Right ventricle myocardium inferior (tissue), 1 donor: ENCODE data around the gene RSPH9. TPM values are rescaled to one million over a fixed set of nuclear protein-coding genes. Genes with fewer than 3 reads are reported as not detected.
"Not testable (repeated sequence)": the region's sequence is repeated elsewhere in the genome, so short reads cannot be mapped to it uniquely, and the experiment has no call there.

Experiments used
- ATAC-seq: fragments of 200-7000 bp; cut with Tn5 transposase; one replicate; pipeline ENCODE4 v1.9.1; 2020; ENCODE audit warnings: mild to moderate bottlenecking, moderate library complexity
- DNase-seq: peaks from one replicate; pipeline ENCODE4 v3.0.0; 2021; ENCODE audit errors: missing footprints
- intact Hi-C: fragments of 100-400 bp; cut with DNase I; formaldehyde crosslinking; loops from one replicate; pipeline ENCODE4 v1.11.0; 2022
- total RNA-seq: library from RNA; stranded (reverse); fragmentation: NEBNext Ultra II Directional; extraction: Animal tissue kit (Norgen Biotek cat#: 25700); gene quantifications from one replicate; pipeline ENCODE4 v1.2.1, GENCODE V29; 2021
- donor health status: DM: no; HTN: yes; CAD: no; lungs with severe emphysema.

The RSPH9 gene
- total RNA-seq, 1 donor from 2014 or later, result 0.11 TPM

GRCh38 chr6:43662948-43663347 lies 18.1 kb downstream of the RSPH9 start:
- intact Hi-C loops, ATAC-seq, DNase-seq: not testable (repeated sequence)

- ATAC-seq (no peak), DNase-seq (no peak)
- intact Hi-C loops, result no loop called here
Measured at GRCh38 chr6:43665376-43665775, 20.5 kb downstream of the RSPH9 start.

DNA sequence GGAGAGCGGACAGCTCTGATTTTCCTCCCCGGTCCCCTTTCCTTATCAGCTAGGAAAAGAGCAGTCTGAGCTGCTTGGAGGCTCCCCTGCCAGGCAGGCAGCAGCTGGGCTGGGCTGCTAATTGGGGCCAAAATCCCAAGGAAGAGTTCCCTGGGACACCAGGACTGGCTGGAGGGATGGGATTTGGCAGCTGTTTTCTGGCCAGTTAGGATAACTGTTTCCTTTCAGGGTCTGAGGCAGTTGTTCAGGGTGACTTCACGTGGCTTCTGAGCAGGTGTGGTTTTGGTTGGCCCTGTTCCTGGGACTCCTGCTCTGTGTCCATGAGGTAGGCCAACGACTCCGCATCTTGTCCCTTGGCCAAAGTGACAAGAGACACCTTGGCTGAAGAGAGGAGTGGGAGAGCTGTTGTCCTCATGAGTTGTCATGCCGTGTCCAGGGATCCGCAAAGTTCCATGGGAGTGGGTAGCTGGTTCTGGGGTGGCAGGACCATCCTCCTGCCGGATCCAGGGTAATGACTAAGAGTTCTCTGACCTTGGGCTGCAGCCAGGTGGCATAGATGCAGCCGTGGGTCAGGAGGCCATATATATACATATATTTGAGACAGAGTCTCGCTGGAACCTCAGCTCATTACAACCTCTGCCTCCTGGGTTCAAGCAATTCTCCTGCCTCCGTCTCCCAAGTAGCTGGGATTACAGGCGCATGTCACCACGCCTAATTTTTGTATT lies 21.5 kb downstream of the RSPH9 start:
- intact Hi-C loops, result loop anchor here (2.0 kb wide), 1 partner anchor 104 kb away; the partner anchor contains the start of gene VEGFA
- DNase-seq (no peak), ATAC-seq (no peak)

DNA sequence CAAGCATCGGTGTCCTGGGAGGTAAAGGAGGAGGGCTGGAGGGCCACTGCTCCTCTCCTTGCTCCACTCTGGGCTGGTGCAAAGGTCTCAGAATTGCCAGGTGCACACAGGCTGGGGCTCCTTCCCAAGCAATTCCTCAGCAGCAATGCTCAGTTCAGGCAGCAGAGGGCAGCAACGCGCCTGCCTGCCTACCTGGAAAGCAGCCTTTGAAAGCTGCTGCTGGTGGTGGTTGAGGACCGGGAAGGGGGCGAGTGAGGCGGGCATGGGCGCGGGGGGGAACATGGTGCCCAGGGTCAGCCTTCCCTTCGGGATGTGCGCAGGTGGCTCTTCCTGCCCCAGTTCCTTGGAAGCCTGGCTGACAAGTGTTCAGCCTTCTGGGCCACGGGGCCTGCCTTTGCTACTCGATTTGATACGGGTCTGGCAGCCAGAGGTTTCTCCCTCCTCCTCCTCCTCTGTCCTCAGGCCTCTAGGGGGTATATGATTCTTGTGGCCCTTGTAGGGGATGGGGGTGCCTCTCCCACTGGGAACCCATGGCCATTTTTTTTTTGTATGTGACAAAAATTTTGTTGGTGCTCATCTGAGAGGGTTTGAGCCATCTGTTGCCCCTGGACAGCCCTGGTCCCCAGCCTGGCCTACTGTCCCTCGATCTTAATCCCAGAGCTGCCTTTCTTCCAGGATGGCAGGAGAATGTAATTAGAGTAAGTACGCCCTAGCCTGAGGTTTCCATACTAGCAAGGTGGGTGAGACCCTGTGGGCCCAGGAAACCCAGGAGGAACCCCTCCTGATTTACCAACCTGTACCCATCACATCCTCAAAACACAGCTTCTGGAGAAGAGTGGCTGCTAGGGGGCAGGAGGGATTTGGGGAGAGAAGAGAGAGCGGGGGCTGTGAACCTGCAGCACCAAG lies 22.7 kb downstream of the RSPH9 start:
- peak; percentile 41 for ATAC-seq
- peak; percentile 89 for DNase-seq
- intact Hi-C loops, result loop anchor here (1.0 to 2.0 kb wide), 3 partner anchors 51 to 412 kb away; partner anchors contain the start of gene VEGFA

- intact Hi-C loops, result loop anchor here (2.0 kb wide), 1 partner anchor 50 kb away; no protein-coding TSS in a partner anchor
- ATAC-seq, result peak; percentile 59
Measured at GRCh38 chr6:43668151-43669028, 23.6 kb downstream of the RSPH9 start.

DNA sequence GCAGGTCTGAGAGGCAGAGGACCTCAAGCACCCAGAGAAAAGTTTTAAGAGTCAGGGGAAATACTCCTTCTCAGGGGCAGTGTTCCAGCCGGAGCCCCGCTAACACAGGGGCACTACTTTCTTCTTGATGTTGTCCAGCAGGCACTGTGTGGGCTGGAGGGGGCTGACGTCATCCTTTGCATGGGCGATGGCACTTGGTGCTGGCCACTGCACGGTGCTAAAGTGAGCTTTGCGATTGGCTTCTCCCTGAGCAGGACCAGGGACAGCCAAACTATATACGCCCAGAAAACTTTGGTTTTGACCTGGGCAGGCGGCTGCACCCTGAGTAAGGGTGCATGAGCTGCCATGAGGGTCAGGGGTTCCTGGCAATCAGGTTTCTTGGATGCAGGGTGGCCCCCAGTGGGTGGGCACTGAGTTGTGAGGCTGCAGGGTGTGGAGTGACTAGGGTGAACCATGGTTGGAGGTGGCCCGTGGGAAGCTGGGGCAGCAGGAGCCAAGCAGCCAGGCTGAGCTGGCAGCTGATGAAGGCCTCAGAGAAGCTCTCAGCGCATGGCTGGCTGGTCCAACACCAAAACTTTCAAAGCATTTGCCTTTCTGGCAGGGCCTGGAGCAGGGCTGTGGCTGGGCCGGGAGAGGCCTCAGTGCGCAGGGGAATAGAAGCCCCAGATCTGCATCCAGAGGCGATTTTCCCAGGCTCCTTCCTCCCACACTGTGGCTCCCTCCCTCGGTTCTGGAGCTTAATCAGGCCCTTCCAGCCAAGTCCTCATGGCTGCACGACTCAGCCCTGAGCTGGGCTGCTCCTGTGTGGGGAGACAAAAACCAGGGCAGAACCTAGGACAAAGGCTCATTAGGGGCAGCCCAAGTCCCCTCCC lies 24.4 kb downstream of the RSPH9 start:
- intact Hi-C loops, result loop anchor here (2.0 kb wide), 1 partner anchor 50 kb away; no protein-coding TSS in a partner anchor
- ATAC-seq (peak; percentile 87), DNase-seq (peak; percentile 85)

More at GRCh38 chr6:43668151-43669028, 23.6 kb downstream of the RSPH9 start:
- peak; percentile 78 for DNase-seq

GRCh38 chr6:43669922-43670622 lies 25.2 kb downstream of the RSPH9 start:
- intact Hi-C loops, result loop anchor here (2.0 kb wide), 1 partner anchor 49 kb away; no protein-coding TSS in a partner anchor
- DNase-seq (no peak), ATAC-seq (peak; percentile 6)

GRCh38 chr6:43670623-43670986 lies 25.8 kb downstream of the RSPH9 start:
- intact Hi-C loops, result no loop called here
- no peak for ATAC-seq
- DNase-seq, result no peak

DNA sequence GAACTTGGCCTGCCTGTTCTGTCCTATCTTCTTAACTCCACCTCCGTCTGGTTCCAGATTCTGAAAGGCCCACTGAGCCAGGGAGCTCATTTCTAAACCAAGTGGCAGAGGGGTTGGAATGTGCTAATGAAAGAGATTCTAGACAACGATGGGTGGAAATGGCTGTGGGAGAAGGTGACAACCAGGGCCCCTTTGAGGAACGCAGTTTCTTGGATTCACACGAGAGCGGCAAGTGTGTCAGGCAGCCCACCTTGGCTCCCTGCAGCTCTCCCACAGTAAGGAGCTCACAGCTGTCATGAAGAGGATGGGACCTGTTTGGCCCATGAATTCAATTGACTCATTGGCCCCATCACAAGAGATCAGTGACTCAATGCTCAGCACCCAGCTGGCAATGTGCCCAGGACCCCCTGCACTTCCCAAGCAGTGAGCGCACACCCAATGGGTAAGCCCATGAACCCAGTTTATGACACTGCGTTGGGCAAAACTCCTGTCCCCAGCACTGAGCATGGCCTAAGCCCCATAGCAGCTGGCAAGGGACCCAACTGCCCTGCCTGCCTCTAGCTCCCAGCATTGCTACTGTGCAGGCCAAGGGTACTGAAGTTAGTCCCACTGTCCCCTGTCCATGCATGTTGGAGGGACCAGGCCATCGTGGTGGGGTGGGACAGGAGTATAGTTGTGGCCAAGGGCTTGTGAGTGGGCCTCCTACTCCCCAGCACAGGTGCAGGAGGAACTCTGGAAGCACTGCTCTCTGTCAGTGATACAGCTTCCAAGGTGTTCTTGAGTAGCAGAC lies 26.4 kb downstream of the RSPH9 start:
- DNase-seq, result no peak

DNA sequence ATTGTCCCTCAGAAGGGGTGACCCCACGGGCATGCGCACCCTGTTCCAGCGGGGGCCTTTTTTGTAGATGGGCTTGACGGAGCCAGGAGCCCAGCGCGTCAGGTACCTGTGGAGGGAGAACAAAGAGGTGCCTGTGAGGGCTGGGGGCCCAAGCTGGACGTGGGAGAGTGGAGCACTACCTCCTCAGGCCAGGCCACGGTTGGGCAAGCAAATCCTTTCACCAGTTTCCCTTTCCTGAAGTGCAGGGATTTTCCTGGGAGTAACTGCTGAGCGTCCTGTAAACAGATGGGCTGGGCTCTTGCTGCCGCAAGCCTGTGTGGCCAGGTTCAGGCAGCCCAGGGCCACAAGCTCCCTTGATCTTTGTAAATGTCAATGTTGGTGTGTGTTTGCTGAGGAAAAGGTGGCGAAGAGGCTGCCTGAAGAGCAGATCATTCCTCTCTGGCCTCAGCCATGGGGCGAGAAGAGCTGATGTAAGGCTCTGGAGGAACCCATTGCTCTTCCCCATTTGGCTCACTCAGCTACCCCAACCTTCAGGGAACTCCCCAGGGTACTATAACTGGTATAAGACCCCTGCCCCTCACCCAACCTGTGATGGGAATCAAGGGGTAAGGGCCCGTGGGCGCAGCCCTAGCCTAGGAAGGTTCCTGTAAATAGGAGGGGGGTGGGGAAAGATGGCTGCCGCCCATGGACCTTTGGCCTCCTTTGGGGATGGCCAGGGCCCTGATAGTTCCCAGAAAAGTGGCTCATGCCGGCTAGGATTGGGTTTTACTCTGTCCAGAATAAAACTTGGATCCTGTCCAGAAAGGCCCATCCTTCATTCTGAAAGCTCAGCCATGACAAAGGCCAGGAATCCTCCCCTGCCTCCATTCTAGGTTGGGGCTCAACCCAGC lies 27.2 kb downstream of the RSPH9 start:
- DNase-seq (no peak), ATAC-seq (no peak)
- intact Hi-C loops, result no loop called here

More for the DNA sequence above, 26.4 kb downstream of the RSPH9 start:
- intact Hi-C loops, result no loop called here
- no peak for ATAC-seq

GRCh38 chr6:43673444-43674084 lies 28.7 kb downstream of the RSPH9 start:
- ATAC-seq (no peak), DNase-seq (no peak)
- intact Hi-C loops, result no loop called here

GRCh38 chr6:43674291-43674690 lies 29.5 kb downstream of the RSPH9 start:
- DNase-seq (no peak), ATAC-seq (no peak)
- intact Hi-C loops, result no loop called here

DNA sequence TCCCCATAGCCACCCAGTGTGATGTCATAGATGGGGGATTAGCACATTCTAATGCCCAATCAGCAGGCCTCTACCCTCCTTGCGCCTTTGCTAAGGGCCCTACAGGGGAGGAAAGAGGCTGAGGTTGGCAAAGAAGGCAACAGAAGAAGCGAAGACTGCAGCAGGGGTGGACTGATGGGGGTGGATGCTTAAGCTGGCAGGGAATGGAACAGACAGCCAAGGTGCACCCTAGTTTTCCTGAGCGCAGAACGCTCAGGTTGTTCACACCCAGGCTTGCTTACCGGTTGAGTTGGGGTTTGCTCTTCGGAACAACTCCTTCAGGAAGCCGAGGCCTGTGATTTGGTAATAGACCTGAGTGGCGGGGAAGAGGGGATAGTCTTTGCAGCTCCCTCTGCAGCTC lies 30.1 kb downstream of the RSPH9 start:
- ATAC-seq (no peak), DNase-seq (no peak)
- intact Hi-C loops, result no loop called here

DNA sequence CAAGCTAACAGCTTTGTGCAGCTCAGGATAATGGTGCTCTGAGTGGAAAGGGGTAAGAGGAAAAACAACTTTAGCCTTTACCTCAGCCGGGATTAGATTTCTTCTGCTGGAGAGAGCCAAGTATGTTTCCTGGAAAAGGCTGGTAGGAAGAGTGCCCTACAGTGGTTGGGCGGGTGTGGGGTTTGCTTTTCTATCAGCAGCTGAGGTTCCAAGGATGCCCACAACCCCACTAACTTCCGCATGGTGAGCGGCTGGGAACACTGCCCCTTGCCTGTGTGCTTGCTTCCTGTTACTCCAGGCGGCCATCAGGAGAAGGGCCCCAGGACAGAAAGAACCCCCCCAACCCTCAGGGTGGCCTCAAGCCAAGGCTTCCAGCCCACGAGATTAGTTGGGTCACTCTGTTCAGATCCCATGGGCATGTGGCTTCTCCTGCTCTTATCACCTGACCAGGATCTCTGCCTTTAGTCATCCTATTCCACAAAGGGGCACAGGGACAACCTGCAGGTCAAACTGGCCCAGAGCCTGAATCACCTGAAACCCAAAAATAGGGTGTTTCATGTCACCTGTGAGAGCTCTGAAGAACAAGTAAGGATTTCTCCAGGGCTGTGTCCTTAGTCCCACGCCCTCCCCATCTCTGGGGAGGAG lies 32.2 kb downstream of the RSPH9 start:
- DNase-seq (no peak), ATAC-seq (no peak)
- intact Hi-C loops, result no loop called here

- DNase-seq (no peak), ATAC-seq (no peak)
- intact Hi-C loops, result no loop called here
Measured at GRCh38 chr6:43677759-43678158, 32.9 kb downstream of the RSPH9 start.
